ENCODE data around the gene PRKAG2.
A peak's percentile ranks its signal among the peaks of the same experiment; 100 is the strongest.

The PRKAG2 gene

GRCh38 chr7:151796871-151797537, 79.9 kb downstream of the PRKAG2 start:
- no peak for DNase-seq (ENCODE audit: low spot score)
- H3K4me3 Mint-ChIP-seq, result no peak overlapping the region
- H3K9me3 Mint-ChIP-seq, result no peaks in the 10 kb centered on the region
- no peaks in the 10 kb centered on the region for H3K27me3 Mint-ChIP-seq (ENCODE audit: low read depth)
- H3K36me3 Mint-ChIP-seq (ENCODE audit: low read depth), result no peaks in the 10 kb centered on the region
- H3K4me1 Mint-ChIP-seq (ENCODE audit: low read depth), result no peaks in the 10 kb centered on the region
- no peak overlapping the region for H3K27ac Mint-ChIP-seq

- H3K27me3 Mint-ChIP-seq (ENCODE audit: low read depth), result no peaks in the 10 kb centered on the region
- H3K36me3 Mint-ChIP-seq (ENCODE audit: low read depth), result no peaks in the 10 kb centered on the region
- DNase-seq (ENCODE audit: low spot score), result no peak
- H3K27ac Mint-ChIP-seq, result no peak overlapping the region
- H3K4me3 Mint-ChIP-seq, result no peak overlapping the region
- no peaks in the 10 kb centered on the region for H3K9me3 Mint-ChIP-seq
- no peaks in the 10 kb centered on the region for H3K4me1 Mint-ChIP-seq (ENCODE audit: low read depth)
Observed at GRCh38 chr7:151796091-151796870, 80.6 kb downstream of the PRKAG2 start.

- Mint-ChIP-seq H3K9me3 (no peaks in the 10 kb centered on the region), H3K36me3 (ENCODE audit: low read depth) (no peaks in the 10 kb centered on the region), H3K4me3 (no peak overlapping the region), H3K27ac (no peak overlapping the region), H3K27me3 (ENCODE audit: low read depth) (no peaks in the 10 kb centered on the region), H3K4me1 (ENCODE audit: low read depth) (no peaks in the 10 kb centered on the region)
- peak; percentile 84 for DNase-seq (ENCODE audit: low spot score)
Observed at GRCh38 chr7:151795168-151795811, 81.6 kb downstream of the PRKAG2 start.

- no peak for DNase-seq (ENCODE audit: low spot score)
- Mint-ChIP-seq H3K27me3 (ENCODE audit: low read depth) (no peaks in the 10 kb centered on the region), H3K36me3 (ENCODE audit: low read depth) (no peaks in the 10 kb centered on the region), H3K27ac (no peak overlapping the region), H3K4me3 (no peak overlapping the region), H3K9me3 (no peaks in the 10 kb centered on the region), H3K4me1 (ENCODE audit: low read depth) (no peaks in the 10 kb centered on the region)
Observed at GRCh38 chr7:151794508-151795167, 82.3 kb downstream of the PRKAG2 start.

GRCh38 chr7:151793991-151794507, 82.9 kb downstream of the PRKAG2 start:
- H3K9me3 Mint-ChIP-seq, result no peaks in the 10 kb centered on the region
- no peak overlapping the region for H3K27ac Mint-ChIP-seq
- H3K4me3 Mint-ChIP-seq, result no peak overlapping the region
- no peaks in the 10 kb centered on the region for H3K4me1 Mint-ChIP-seq (ENCODE audit: low read depth)
- H3K27me3 Mint-ChIP-seq (ENCODE audit: low read depth), result no peaks in the 10 kb centered on the region
- H3K36me3 Mint-ChIP-seq (ENCODE audit: low read depth), result no peaks in the 10 kb centered on the region
- no peak for DNase-seq (ENCODE audit: low spot score)

- Mint-ChIP-seq H3K27me3 (ENCODE audit: low read depth) (no peaks in the 10 kb centered on the region), H3K36me3 (ENCODE audit: low read depth) (no peaks in the 10 kb centered on the region), H3K4me1 (ENCODE audit: low read depth) (no peaks in the 10 kb centered on the region), H3K9me3 (no peaks in the 10 kb centered on the region), H3K27ac (no peak overlapping the region), H3K4me3 (no peak overlapping the region)
- no peak for DNase-seq (ENCODE audit: low spot score)
Observed at GRCh38 chr7:151793531-151793951, 83.4 kb downstream of the PRKAG2 start.

- Mint-ChIP-seq H3K36me3 (ENCODE audit: low read depth) (no peaks in the 10 kb centered on the region), H3K4me1 (ENCODE audit: low read depth) (peaks cover 2% of the 10 kb centered on the region), H3K4me3 (no peak overlapping the region), H3K27ac (no peak overlapping the region), H3K27me3 (ENCODE audit: low read depth) (no peaks in the 10 kb centered on the region), H3K9me3 (no peaks in the 10 kb centered on the region)
- no peak for DNase-seq (ENCODE audit: low spot score)
Observed at GRCh38 chr7:151792636-151793035, 84.3 kb downstream of the PRKAG2 start.

GRCh38 chr7:151792086-151792485, 84.8 kb downstream of the PRKAG2 start:
- no peak for DNase-seq (ENCODE audit: low spot score)
- Mint-ChIP-seq H3K4me1 (ENCODE audit: low read depth) (peaks cover 4% of the 10 kb centered on the region), H3K27ac (no peak overlapping the region), H3K9me3 (no peaks in the 10 kb centered on the region), H3K36me3 (ENCODE audit: low read depth) (no peaks in the 10 kb centered on the region), H3K4me3 (no peak overlapping the region), H3K27me3 (ENCODE audit: low read depth) (no peaks in the 10 kb centered on the region)

- DNase-seq (ENCODE audit: low spot score), result no peak
- peaks cover 4% of the 10 kb centered on the region for H3K4me1 Mint-ChIP-seq (ENCODE audit: low read depth)
- no peaks in the 10 kb centered on the region for H3K36me3 Mint-ChIP-seq (ENCODE audit: low read depth)
- H3K9me3 Mint-ChIP-seq, result no peaks in the 10 kb centered on the region
- H3K4me3 Mint-ChIP-seq, result no peak overlapping the region
- H3K27ac Mint-ChIP-seq, result no peak overlapping the region
- H3K27me3 Mint-ChIP-seq (ENCODE audit: low read depth), result no peaks in the 10 kb centered on the region
Observed at GRCh38 chr7:151790830-151791620, 85.9 kb downstream of the PRKAG2 start.

GRCh38 chr7:151790095-151790829, 86.7 kb downstream of the PRKAG2 start:
- no peaks in the 10 kb centered on the region for H3K9me3 Mint-ChIP-seq
- no peaks in the 10 kb centered on the region for H3K36me3 Mint-ChIP-seq (ENCODE audit: low read depth)
- H3K4me1 Mint-ChIP-seq (ENCODE audit: low read depth), result peaks cover 4% of the 10 kb centered on the region
- no peak for DNase-seq (ENCODE audit: low spot score)
- H3K4me3 Mint-ChIP-seq, result no peak overlapping the region
- no peaks in the 10 kb centered on the region for H3K27me3 Mint-ChIP-seq (ENCODE audit: low read depth)
- no peak overlapping the region for H3K27ac Mint-ChIP-seq

GRCh38 chr7:151789380-151789947, 87.5 kb downstream of the PRKAG2 start:
- no peak overlapping the region for H3K4me3 Mint-ChIP-seq
- H3K9me3 Mint-ChIP-seq, result no peaks in the 10 kb centered on the region
- H3K27me3 Mint-ChIP-seq (ENCODE audit: low read depth), result no peaks in the 10 kb centered on the region
- DNase-seq (ENCODE audit: low spot score), result no peak
- no peak overlapping the region for H3K27ac Mint-ChIP-seq
- H3K4me1 Mint-ChIP-seq (ENCODE audit: low read depth), result peaks cover 4% of the 10 kb centered on the region
- H3K36me3 Mint-ChIP-seq (ENCODE audit: low read depth), result no peaks in the 10 kb centered on the region

GRCh38 chr7:151787348-151787747, 89.6 kb downstream of the PRKAG2 start:
- peaks cover 6% of the 10 kb centered on the region for H3K4me1 Mint-ChIP-seq (ENCODE audit: low read depth)
- H3K27ac Mint-ChIP-seq, result no peak overlapping the region
- DNase-seq (ENCODE audit: low spot score), result no peak
- H3K4me3 Mint-ChIP-seq, result no peak overlapping the region
- no peaks in the 10 kb centered on the region for H3K36me3 Mint-ChIP-seq (ENCODE audit: low read depth)
- no peaks in the 10 kb centered on the region for H3K9me3 Mint-ChIP-seq
- no peaks in the 10 kb centered on the region for H3K27me3 Mint-ChIP-seq (ENCODE audit: low read depth)

Data from T-helper 2 cell treated with Interferon-gamma antibody and Interleukin-4, amounts not matched to agents 5 μg/mL and 100 μg/mL, for 36 hours (primary cell).